ENCODE data around the gene PROM1.

GRCh38 chr4:16045687-16046086 is 38.1 kb downstream of the PROM1 start:
- TF ChIP-seq POLR2AphosphoS5 (IDR thresholded peaks at IDR 0.05) = no peak
- no peak for TF ChIP-seq CTCF (IDR thresholded peaks at IDR 0.05)
